ENCODE results near the gene PLCB1. TPM values are rescaled to one million over a fixed set of nuclear protein-coding genes. Genes with fewer than 3 reads are reported as not detected.

The PLCB1 gene
- total and polyA plus RNA-seq, 7 donors: 1.5 to 10.7 (median 4.2) TPM

DNA sequence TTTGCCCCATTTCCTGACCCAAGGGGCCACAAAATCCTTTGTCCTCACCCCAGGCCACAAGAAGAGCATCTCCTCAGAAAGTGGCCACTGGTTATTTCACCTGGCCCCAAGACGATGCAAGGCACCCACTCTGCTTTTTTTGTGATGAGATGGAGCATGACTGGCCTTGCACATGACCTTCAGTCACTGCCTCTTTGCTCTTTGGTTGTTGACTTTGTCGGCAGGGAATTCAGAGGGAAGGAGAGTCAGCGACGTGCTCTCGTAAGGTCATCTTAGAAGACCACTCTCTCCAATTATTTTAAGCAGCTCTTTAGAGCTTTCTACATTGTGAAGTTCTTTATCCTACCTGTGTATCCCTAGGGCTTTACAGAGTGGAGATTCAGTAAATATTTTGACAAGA lies 306.7 kb downstream of the PLCB1 start:
- intact Hi-C loops (cut with DNase I): no loop called here
- 66 to 69% (median 67%) methylated on average over 5 of the region's 5 CpGs for WGBS, 3 donors
- H3K9me3 ChIP-seq: no peaks in the 10 kb centered on the region
- H3K4me3 ChIP-seq: no peak overlapping the region
- H3K27me3 ChIP-seq (ENCODE audit: insufficient read depth in 3 of 3, low read length in 2 of 3): no peaks in the 10 kb centered on the region
- H3K36me3 ChIP-seq (ENCODE audit: insufficient read depth in 1 of 2, low read depth in 1 of 2): no peaks in the 10 kb centered on the region
- no peak for TF ChIP-seq CTCF (IDR thresholded peaks at IDR 0.05)
- no peak overlapping the region for H3K27ac ChIP-seq
- no peak for DNase-seq
- ATAC-seq: no peak
- no peaks in the 10 kb centered on the region for H3K4me1 ChIP-seq

GRCh38 chr20:8443464-8444072 lies 311.5 kb downstream of the PLCB1 start:
- Histone ChIP-seq H3K36me3 (ENCODE audit: insufficient read depth in 1 of 2, low read depth in 1 of 2) (no peaks in the 10 kb centered on the region), H3K27me3 (ENCODE audit: insufficient read depth in 3 of 3, low read length in 2 of 3) (no peaks in the 10 kb centered on the region), H3K4me1 (no peaks in the 10 kb centered on the region), H3K9me3 (no peaks in the 10 kb centered on the region), H3K4me3 (no peak overlapping the region), H3K27ac (no peak overlapping the region)
- ATAC-seq: no peak
- 72 to 82% (median 73%) methylated on average over 2 of the region's 2 CpGs for WGBS, 3 donors
- intact Hi-C loops (cut with DNase I): no loop called here
- no peak for TF ChIP-seq CTCF (IDR thresholded peaks at IDR 0.05)
- DNase-seq: no peak

DNA sequence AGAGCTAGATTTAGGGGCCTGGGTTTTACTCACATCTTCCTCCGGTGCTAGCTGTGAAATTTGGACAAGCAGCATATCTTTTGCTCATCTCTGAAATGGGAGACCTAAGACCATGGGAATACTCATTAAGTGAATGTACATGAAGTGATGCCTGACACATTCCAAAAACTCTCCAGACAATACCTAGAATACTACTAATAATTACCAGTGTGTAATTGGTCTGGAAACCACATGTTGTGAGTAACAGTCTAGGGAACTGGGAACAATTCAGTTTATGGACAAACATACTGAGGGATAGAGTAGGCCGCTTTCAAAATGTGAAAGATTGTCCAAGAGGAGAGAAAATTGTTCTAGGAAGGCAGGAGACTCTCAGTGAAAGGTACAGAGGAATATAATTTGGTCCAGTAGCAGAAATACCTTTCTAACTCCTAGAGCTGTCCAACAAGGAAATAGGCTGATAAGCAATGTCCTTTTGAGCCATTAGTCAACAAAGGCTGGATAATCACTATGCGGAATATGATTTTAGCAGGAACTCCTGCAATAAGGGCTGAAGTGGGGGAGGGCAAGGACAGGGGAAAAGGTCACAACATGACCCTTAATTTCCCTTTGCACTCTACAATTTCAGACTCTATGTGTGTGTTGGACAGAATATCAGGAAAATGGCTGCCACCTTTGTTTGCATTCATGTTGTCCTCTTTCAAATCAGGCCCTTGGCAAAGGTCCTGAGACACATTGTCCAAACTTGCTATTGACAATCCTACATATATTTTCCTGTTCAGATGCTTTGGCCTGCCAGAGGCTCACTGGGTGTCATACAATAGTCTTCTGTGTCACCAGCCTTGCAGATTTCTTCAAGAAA lies 315.4 kb downstream of the PLCB1 start:
- no peaks in the 10 kb centered on the region for H3K36me3 ChIP-seq (ENCODE audit: insufficient read depth in 1 of 2, low read depth in 1 of 2)
- ATAC-seq (no peak), DNase-seq (no peak)
- no peak overlapping the region for H3K4me3 ChIP-seq
- no peak overlapping the region for H3K27ac ChIP-seq
- no peaks in the 10 kb centered on the region for H3K9me3 ChIP-seq
- no peaks in the 10 kb centered on the region for H3K4me1 ChIP-seq
- TF ChIP-seq CTCF (IDR thresholded peaks at IDR 0.05): no peak
- intact Hi-C loops (cut with DNase I): no loop called here
- 82 to 97% (median 96%) methylated on average over 3 of the region's 3 CpGs for WGBS, 3 donors
- H3K27me3 ChIP-seq (ENCODE audit: insufficient read depth in 3 of 3, low read length in 2 of 3): no peaks in the 10 kb centered on the region

GRCh38 chr20:8449123-8449522 lies 317.1 kb downstream of the PLCB1 start:
- H3K27me3 ChIP-seq (ENCODE audit: insufficient read depth in 3 of 3, low read length in 2 of 3): no peaks in the 10 kb centered on the region
- H3K4me3 ChIP-seq: no peak overlapping the region
- no peak for TF ChIP-seq CTCF (IDR thresholded peaks at IDR 0.05)
- ATAC-seq (no peak), DNase-seq (no peak)
- intact Hi-C loops (cut with DNase I): no loop called here
- H3K36me3 ChIP-seq (ENCODE audit: insufficient read depth in 1 of 2, low read depth in 1 of 2): no peaks in the 10 kb centered on the region
- no peaks in the 10 kb centered on the region for H3K4me1 ChIP-seq
- no peak overlapping the region for H3K27ac ChIP-seq
- no peaks in the 10 kb centered on the region for H3K9me3 ChIP-seq
- 73 to 86% (median 73%) methylated on average over 5 of the region's 5 CpGs for WGBS, 3 donors
